Fibroblast of lung (primary cell): ENCODE results near the gene GK. TPM values are rescaled to one million over a fixed set of nuclear protein-coding genes. Genes with fewer than 3 reads are reported as not detected.

Source experiments
- DNase-seq, 2 donors: peaks; one replicate each; pipeline versions ENCODE4 v3.0.0 to v3.0.0-alpha.2; 2010; ENCODE audit warnings: low read depth in 2 of 2
- H2AFZ ChIP-seq: 2 replicates; pipeline ENCODE4 v1.5.1; 2012; ENCODE audit warnings: low read length, control low read depth, inconsistent platforms
- H3K27ac ChIP-seq: 2 replicates; pipeline ENCODE4 v1.5.1; 2011; ENCODE audit warnings: low read length, control low read depth; ENCODE audit not compliant: insufficient read depth
- H3K27me3 ChIP-seq: 2 replicates; pipeline ENCODE4 v1.5.1; 2011; ENCODE audit warnings: mild to moderate bottlenecking, low read length; ENCODE audit not compliant: control insufficient read depth, insufficient read depth
- H3K36me3 ChIP-seq: 2 replicates; pipeline ENCODE4 v1.5.1; 2011; ENCODE audit warnings: low read length; ENCODE audit not compliant: control insufficient read depth, insufficient read depth
- H3K4me1 ChIP-seq: 2 replicates; pipeline ENCODE4 v1.5.1; 2011; ENCODE audit warnings: low read length; ENCODE audit not compliant: control insufficient read depth, insufficient read depth; ENCODE audit errors: extremely low read depth
- H3K4me2 ChIP-seq: 2 replicates; pipeline ENCODE4 v1.5.1; 2011; ENCODE audit warnings: low read length, control low read depth; ENCODE audit not compliant: insufficient read depth; ENCODE audit errors: extremely low read depth
- H3K4me3 ChIP-seq, 4 experiments: fragments of 200-600 bp in 1 of 4; sonication (generic) in 1 of 4; replicated peaks in 1 of 4; 2 replicates each; pipeline ENCODE4 v1.5.1; 2011 to 2016; ENCODE audit warnings: low read length in 4 of 4, low read depth in 3 of 4, mild to moderate bottlenecking in 3 of 4, control low read depth in 2 of 4, inconsistent platforms in 1 of 4, mixed read lengths in 1 of 4; ENCODE audit not compliant: insufficient read depth in 1 of 4; ENCODE audit errors: control extremely low read depth in 1 of 4
- H3K79me2 ChIP-seq: 2 replicates; pipeline ENCODE4 v1.5.1; 2012; ENCODE audit warnings: mild to moderate bottlenecking, low read length, inconsistent platforms; ENCODE audit not compliant: control insufficient read depth, insufficient read depth
- H3K9ac ChIP-seq: 2 replicates; pipeline ENCODE4 v1.5.1; 2011; ENCODE audit warnings: mild to moderate bottlenecking, low read length, control low read depth; ENCODE audit not compliant: insufficient read depth
- H3K9me3 ChIP-seq: 2 replicates; pipeline ENCODE4 v1.5.1; 2012; ENCODE audit warnings: low read depth, low read length; ENCODE audit not compliant: control insufficient read depth, insufficient read depth
- H4K20me1 ChIP-seq: 2 replicates; pipeline ENCODE4 v1.5.1; 2011; ENCODE audit warnings: low read length; ENCODE audit not compliant: control insufficient read depth, insufficient read depth; ENCODE audit errors: extremely low read depth
- EZH2 ChIP-seq: IDR thresholded peaks from 2 replicates; pipeline ENCODE4 v1.5.1; 2012; ENCODE audit warnings: low read length, control low read depth, mild to moderate bottlenecking; ENCODE audit errors: missing control alignments
- polyA plus RNA-seq, 2 donors: library from polyadenylated mRNA; depleted of rRNA in 1 of 2; stranded (reverse) in 1 of 2; unstranded in 1 of 2; fragments of >200 nt; gene quantifications; 2 replicates each; pipeline ENCODE4 v1.2.1, GENCODE V29; 2011 to 2012; ENCODE audit warnings: missing spikeins in 1 of 2
- total RNA-seq: library from RNA; depleted of rRNA; stranded (reverse); fragments of >200 nt; gene quantifications from 2 replicates; pipeline ENCODE4 v1.2.1, GENCODE V29; 2014
- TF ChIP-seq, protein P1 (sequence below), 2 donors: IDR thresholded peaks in 1 of 2; conservative IDR thresholded peaks in 1 of 2; 1 replicate in 1 of 2; 2 replicates in 1 of 2; pipeline ENCODE4 v1.5.1; 2011 to 2012; ENCODE audit warnings: low read length in 2 of 2, control low read depth in 1 of 2, inconsistent platforms in 1 of 2, low read depth in 1 of 2, mild to moderate bottlenecking in 1 of 2

GK gene
- total and polyA plus RNA-seq, 2 donors (not counting 1 experiment from before 2014, with no cell fraction given), result 11.9 to 44.4 TPM

DNA sequence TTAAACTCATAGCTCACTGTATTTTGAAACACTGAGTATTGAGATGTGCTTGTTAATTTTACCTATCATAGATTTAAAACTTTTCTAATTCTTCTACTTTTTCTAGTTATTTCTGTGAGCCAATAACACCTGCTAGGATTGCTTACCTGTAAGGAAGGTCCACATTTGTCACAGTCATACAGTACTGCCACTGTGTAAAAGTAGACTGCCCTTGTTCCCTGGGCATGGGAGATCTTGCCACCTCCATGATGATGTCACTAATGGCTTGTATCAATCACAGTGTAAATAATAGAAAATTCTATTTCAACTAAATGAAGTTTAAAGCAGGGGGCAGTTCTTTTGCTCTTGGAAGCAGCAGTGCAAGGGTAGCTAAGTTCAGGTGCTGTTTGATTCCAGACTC is 35.9 kb downstream of the GK start:
- H3K79me2 ChIP-seq, result no peaks in the 10 kb centered on the region
- no peak overlapping the region for H3K4me2 ChIP-seq
- H3K9ac ChIP-seq, result no peak overlapping the region
- DNase-seq, result no peak
- H3K27ac ChIP-seq, result no peak overlapping the region
- no peak overlapping the region for H2AFZ ChIP-seq
- H3K4me3 ChIP-seq, result no peak overlapping the region
- no peaks in the 10 kb centered on the region for H3K9me3 ChIP-seq
- no peaks in the 10 kb centered on the region for H4K20me1 ChIP-seq
- H3K4me1 ChIP-seq, result no peaks in the 10 kb centered on the region
- no peaks in the 10 kb centered on the region for H3K27me3 ChIP-seq
- no peaks in the 10 kb centered on the region for H3K36me3 ChIP-seq
- TF ChIP-seq EZH2, result no peak
- TF ChIP-seq, protein P1, sequence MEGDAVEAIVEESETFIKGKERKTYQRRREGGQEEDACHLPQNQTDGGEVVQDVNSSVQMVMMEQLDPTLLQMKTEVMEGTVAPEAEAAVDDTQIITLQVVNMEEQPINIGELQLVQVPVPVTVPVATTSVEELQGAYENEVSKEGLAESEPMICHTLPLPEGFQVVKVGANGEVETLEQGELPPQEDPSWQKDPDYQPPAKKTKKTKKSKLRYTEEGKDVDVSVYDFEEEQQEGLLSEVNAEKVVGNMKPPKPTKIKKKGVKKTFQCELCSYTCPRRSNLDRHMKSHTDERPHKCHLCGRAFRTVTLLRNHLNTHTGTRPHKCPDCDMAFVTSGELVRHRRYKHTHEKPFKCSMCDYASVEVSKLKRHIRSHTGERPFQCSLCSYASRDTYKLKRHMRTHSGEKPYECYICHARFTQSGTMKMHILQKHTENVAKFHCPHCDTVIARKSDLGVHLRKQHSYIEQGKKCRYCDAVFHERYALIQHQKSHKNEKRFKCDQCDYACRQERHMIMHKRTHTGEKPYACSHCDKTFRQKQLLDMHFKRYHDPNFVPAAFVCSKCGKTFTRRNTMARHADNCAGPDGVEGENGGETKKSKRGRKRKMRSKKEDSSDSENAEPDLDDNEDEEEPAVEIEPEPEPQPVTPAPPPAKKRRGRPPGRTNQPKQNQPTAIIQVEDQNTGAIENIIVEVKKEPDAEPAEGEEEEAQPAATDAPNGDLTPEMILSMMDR (conservative IDR thresholded peaks at IDR 0.05 in 1 of 2, IDR thresholded peaks at IDR 0.05 in 1 of 2; ENCODE audit: low read depth in 1 of 2, low read length in 2 of 2), result no peak

DNA sequence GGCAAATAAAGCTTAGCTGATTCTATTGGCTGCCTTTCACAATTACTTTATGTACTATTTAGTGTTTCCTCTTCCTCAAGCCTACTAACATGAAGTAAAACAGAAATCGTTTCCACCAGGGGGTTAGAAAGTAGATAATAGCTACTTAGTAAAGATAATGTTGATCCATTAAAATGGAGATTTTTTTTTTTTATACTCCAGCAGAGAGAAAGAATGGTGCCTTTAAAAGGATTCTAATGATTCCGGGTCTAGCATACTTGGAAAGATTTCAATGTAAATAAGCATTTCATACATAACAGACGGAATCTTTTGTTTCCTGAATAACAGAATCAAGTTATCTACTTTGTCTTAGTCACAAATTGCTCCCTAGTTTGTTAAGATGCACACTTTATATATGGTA is 37.1 kb downstream of the GK start:
- Histone ChIP-seq H3K27ac (no peak overlapping the region), H3K9me3 (no peaks in the 10 kb centered on the region), H3K9ac (no peak overlapping the region), H3K4me2 (no peak overlapping the region), H4K20me1 (no peaks in the 10 kb centered on the region), H3K36me3 (no peaks in the 10 kb centered on the region), H2AFZ (no peak overlapping the region), H3K4me3 (no peak overlapping the region), H3K27me3 (no peaks in the 10 kb centered on the region), H3K4me1 (no peaks in the 10 kb centered on the region), H3K79me2 (no peaks in the 10 kb centered on the region)
- DNase-seq, result peak; percentile 10 to 13
- TF ChIP-seq, protein P1 (conservative IDR thresholded peaks at IDR 0.05 in 1 of 2, IDR thresholded peaks at IDR 0.05 in 1 of 2; ENCODE audit: low read depth in 1 of 2, low read length in 2 of 2), result no peak
- no peak for TF ChIP-seq EZH2

DNA sequence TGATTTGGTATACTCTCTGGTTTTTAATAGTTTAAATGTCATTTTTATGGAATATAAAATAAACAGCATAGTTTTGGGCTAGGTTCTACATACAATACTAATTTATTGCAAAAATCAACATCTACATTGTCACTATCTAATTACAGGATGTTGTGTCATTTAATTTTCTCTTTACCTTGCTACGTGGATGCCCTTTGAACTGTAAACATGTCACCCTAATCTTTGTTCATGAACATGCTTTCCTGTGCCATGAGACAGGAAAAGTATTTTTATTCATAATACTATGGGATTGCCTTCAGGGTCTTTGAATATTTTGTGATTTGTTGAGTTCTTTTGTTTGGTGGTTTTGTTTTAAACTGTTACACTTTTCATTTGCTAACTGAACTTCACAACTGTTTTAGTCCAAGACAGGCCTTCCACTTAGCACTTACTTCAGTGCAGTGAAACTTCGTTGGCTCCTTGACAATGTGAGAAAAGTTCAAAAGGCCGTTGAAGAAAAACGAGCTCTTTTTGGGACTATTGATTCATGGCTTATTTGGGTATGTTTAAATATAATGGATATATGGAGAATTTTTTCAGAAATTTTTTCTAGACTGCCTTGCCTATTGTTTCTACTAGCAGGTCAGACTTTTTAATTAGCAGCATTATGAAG is 40.9 kb downstream of the GK start:
- Histone ChIP-seq H3K4me1 (no peaks in the 10 kb centered on the region), H3K79me2 (no peaks in the 10 kb centered on the region), H3K4me3 (no peak overlapping the region), H4K20me1 (no peaks in the 10 kb centered on the region), H3K27ac (no peak overlapping the region), H2AFZ (no peak overlapping the region), H3K9ac (no peak overlapping the region), H3K9me3 (no peaks in the 10 kb centered on the region), H3K27me3 (no peaks in the 10 kb centered on the region), H3K36me3 (no peaks in the 10 kb centered on the region), H3K4me2 (no peak overlapping the region)
- DNase-seq, result no peak
- TF ChIP-seq EZH2, result no peak
- TF ChIP-seq, protein P1 (conservative IDR thresholded peaks at IDR 0.05 in 1 of 2, IDR thresholded peaks at IDR 0.05 in 1 of 2; ENCODE audit: low read depth in 1 of 2, low read length in 2 of 2), result no peak
